B cell (primary cell): ENCODE results near the gene PPP1R14D.

Source experiments
- CTCF ChIP-seq: fragments of 200-600 bp; IDR thresholded peaks from one replicate; pipeline ENCODE4 v1.8.0; 2022; ENCODE audit warnings: antibody characterized with exemption, mild to moderate bottlenecking
- EZH2 ChIP-seq: IDR thresholded peaks from 2 replicates; pipeline ENCODE4 v1.6.1; 2012; ENCODE audit warnings: borderline replicate concordance, low read depth, mild to moderate bottlenecking, moderate library complexity, low read length; ENCODE audit not compliant: insufficient read depth, poor library complexity, severe bottlenecking

- TF ChIP-seq CTCF (no peak), EZH2 (no peak)
These were observed 13.2 kb upstream of the PPP1R14D start for GRCh38 chr15:40841741-40842140.
